WTC11 (cell line): ENCODE measurements around the gene WASHC3.

Experiments used
- CTCF ChIP-seq: fragments of 200-600 bp; IDR thresholded peaks from 2 replicates; pipeline ENCODE4 v1.8.0; 2022; ENCODE audit warnings: antibody characterized with exemption
- E2F5 ChIP-seq: sonication (generic); formaldehyde crosslinking; IDR thresholded peaks from 2 replicates; pipeline ENCODE4 v1.8.1; 2022; ENCODE audit warnings: mild to moderate bottlenecking, moderate library complexity, missing genetic modification reagents
- ETV6 ChIP-seq: sonication (generic); formaldehyde crosslinking; IDR thresholded peaks from 2 replicates; pipeline ENCODE4 v1.8.1; 2022; ENCODE audit warnings: mild to moderate bottlenecking, missing genetic modification reagents
- MAX ChIP-seq: sonication (generic); formaldehyde crosslinking; IDR thresholded peaks from 2 replicates; pipeline ENCODE4 v1.8.0; 2022; ENCODE audit warnings: mild to moderate bottlenecking, missing genetic modification reagents
- ZNF317 ChIP-seq: sonication (generic); formaldehyde crosslinking; IDR thresholded peaks from 2 replicates; pipeline ENCODE4 v1.8.1; 2023; ENCODE audit warnings: low read depth, mild to moderate bottlenecking, moderate library complexity, missing genetic modification reagents, borderline replicate concordance

- TF ChIP-seq CTCF (no peak), ZNF317 (CRISPR knock-in tag) (no peak), E2F5 (CRISPR knock-in tag) (no peak), ETV6 (CRISPR knock-in tag) (no peak), MAX (no peak)
Observed at GRCh38 chr12:102026728-102027127, 35.1 kb downstream of the WASHC3 start.
